Measurements from ENCODE around the gene PTPRT. TPM values are rescaled to one million over a fixed set of nuclear protein-coding genes. Genes with fewer than 3 reads are reported as not detected.
"Not testable (repeated sequence)": the region's sequence is repeated elsewhere in the genome, so short reads cannot be mapped to it uniquely, and the experiment has no call there.

PTPRT gene
- total and polyA plus RNA-seq, 4 donors: 10.7 to 46.1 (median 32.0) TPM

DNA sequence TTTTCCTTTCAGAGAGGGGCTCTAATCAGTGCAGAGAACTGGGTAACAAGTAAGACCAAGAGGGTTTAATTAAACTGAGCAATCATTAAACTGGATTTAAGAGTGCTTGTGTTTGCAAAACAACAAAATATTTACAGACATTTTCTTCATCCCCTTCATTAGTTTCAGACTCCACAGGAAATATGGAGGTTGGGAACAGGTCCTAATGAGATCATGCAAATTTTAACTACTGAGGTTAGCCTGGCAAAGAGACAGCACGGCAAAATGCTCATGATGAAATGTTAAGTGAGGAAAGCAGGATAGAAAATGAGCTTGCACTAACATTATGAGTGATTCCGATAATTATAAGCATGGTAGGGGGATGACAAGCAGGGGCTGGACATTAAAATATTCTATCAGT is 268.9 kb downstream of the PTPRT start:
- DNase-seq (ENCODE audit: low read depth in 4 of 6, low spot score in 6 of 6): peak in 2 of 6 donors; percentile 63 to 69

DNA sequence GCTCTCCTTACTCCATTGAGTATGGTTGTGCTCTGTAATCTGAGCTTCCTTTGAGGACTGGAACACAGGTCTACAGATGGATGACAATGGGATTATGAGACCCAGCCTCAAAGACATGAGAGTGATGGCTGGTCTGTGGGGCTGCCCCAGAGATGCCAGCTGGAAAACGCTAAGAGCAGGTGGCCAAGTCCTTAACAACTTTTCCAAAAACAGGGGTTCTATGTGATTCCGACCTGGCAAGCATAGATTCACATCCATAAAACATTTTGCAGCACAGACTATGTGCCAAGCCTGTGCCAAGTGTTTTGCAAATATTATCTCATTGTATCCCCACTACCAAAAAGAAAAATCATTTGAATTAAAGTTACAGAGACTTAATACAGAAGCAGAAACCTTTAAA is 270.4 kb downstream of the PTPRT start:
- Histone ChIP-seq H3K36me3 (ENCODE audit: control insufficient read depth, insufficient read depth, low read length) (no peaks in the 10 kb centered on the region), H3K4me1 (ENCODE audit: control insufficient read depth, insufficient read depth, low read length) (peaks cover 3% of the 10 kb centered on the region), H3K27ac (ENCODE audit: low read depth, low read length) (no peak overlapping the region), H3K4me3 (ENCODE audit: low read depth, low read length) (no peak overlapping the region), H3K27me3 (ENCODE audit: control insufficient read depth, insufficient read depth, low read length) (no peaks in the 10 kb centered on the region), H3K9me3 (ENCODE audit: control insufficient read depth, insufficient read depth, low read length) (no peaks in the 10 kb centered on the region)
- DNase-seq (ENCODE audit: low read depth in 4 of 6, low spot score in 6 of 6): peak in 2 of 6 donors; percentile 29 to 78
- 83% methylated on average over 1 of the region's 2 CpGs for WGBS (ENCODE audit: insufficient coverage)

More for the DNA sequence above, 268.9 kb downstream of the PTPRT start:
- H3K36me3 ChIP-seq (ENCODE audit: control insufficient read depth, insufficient read depth, low read length): no peaks in the 10 kb centered on the region
- no peaks in the 10 kb centered on the region for H3K4me1 ChIP-seq (ENCODE audit: control insufficient read depth, insufficient read depth, low read length)
- no peaks in the 10 kb centered on the region for H3K9me3 ChIP-seq (ENCODE audit: control insufficient read depth, insufficient read depth, low read length)
- no peak overlapping the region for H3K27ac ChIP-seq (ENCODE audit: low read depth, low read length)
- 57% methylated on average over 1 of the region's 2 CpGs for WGBS (ENCODE audit: insufficient coverage)
- H3K4me3 ChIP-seq (ENCODE audit: low read depth, low read length): no peak overlapping the region
- H3K27me3 ChIP-seq (ENCODE audit: control insufficient read depth, insufficient read depth, low read length): no peaks in the 10 kb centered on the region

DNA sequence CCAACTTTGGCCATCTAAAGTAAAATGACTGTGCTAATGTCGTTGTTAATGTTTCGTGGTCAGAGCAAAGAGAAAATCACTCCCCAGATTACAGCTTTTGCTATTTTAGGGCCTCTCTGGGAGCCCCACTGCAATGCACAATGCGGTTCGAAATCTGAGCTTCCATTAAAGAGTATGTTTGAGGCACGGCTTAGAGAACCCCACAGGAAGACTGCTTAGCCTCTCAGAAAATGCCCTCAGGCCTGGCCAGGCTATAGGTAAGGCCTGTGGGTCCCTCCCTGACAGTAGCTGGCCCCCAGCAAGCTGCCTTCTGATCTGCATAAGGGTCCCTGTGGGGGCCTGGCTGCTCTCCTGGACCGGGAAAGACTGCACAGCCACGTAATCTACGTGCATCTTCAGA is 274.6 kb downstream of the PTPRT start:
- 74% methylated on average over 6 of the region's 8 CpGs for WGBS (ENCODE audit: insufficient coverage)
- Histone ChIP-seq H3K4me1 (ENCODE audit: control insufficient read depth, insufficient read depth, low read length) (peaks cover 3% of the 10 kb centered on the region), H3K4me3 (ENCODE audit: low read depth, low read length) (no peak overlapping the region), H3K36me3 (ENCODE audit: control insufficient read depth, insufficient read depth, low read length) (no peaks in the 10 kb centered on the region), H3K27me3 (ENCODE audit: control insufficient read depth, insufficient read depth, low read length) (no peaks in the 10 kb centered on the region), H3K9me3 (ENCODE audit: control insufficient read depth, insufficient read depth, low read length) (no peaks in the 10 kb centered on the region), H3K27ac (ENCODE audit: low read depth, low read length) (no peak overlapping the region)
- peak in 1 of 6 donors; percentile 55 for DNase-seq (ENCODE audit: low read depth in 4 of 6, low spot score in 6 of 6)

DNA sequence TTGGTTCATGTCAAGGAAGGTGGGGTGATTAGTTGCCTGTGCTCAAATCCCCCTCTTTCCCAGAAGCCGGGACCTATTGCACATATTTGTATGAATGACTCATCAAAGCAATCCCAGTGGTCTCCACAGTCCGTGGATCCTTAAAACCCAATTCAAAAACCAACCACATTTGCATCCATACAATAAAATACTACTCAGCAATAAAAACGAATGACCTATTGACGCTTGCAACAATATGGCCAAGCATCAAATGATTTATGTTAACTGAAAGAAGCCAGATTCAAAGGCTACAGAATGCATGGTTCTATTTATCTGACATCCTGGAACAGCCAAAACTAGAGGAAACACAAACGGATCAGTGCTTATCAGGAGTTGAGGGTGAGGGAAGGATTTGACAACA is 275.4 kb downstream of the PTPRT start:
- H3K27ac ChIP-seq (ENCODE audit: low read depth, low read length): no peak overlapping the region
- H3K4me3 ChIP-seq (ENCODE audit: low read depth, low read length): no peak overlapping the region
- no peaks in the 10 kb centered on the region for H3K36me3 ChIP-seq (ENCODE audit: control insufficient read depth, insufficient read depth, low read length)
- H3K9me3 ChIP-seq (ENCODE audit: control insufficient read depth, insufficient read depth, low read length): no peaks in the 10 kb centered on the region
- WGBS (ENCODE audit: insufficient coverage): 61% methylated on average over 3 of the region's 5 CpGs
- no peak for DNase-seq (ENCODE audit: low read depth in 4 of 6, low spot score in 6 of 6)
- H3K4me1 ChIP-seq (ENCODE audit: control insufficient read depth, insufficient read depth, low read length): peaks cover 3% of the 10 kb centered on the region
- no peaks in the 10 kb centered on the region for H3K27me3 ChIP-seq (ENCODE audit: control insufficient read depth, insufficient read depth, low read length)

DNA sequence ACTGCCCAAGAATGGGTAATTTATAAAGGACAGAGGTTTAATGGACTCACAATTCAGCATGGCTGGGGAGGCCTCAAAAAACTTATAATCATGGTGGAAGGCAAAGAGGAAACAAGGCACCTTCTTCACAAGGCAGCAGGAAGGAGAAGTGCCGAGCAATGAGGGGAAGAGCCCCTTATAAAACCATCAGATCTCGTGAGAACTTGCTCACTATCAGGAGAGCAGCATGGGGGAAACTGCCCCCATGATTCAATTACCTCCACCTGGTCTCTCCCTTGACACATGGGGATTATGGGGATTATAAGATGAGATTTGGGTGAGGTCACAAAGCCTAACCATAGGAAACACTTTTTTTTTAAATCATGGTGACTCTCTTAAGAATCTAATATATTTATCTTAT is 278.9 kb downstream of the PTPRT start:
- WGBS (ENCODE audit: insufficient coverage): no CpG with 5 or more reads among the region's 2 CpGs
- H3K9me3 ChIP-seq (ENCODE audit: control insufficient read depth, insufficient read depth, low read length); H3K36me3 ChIP-seq (ENCODE audit: control insufficient read depth, insufficient read depth, low read length); H3K27ac ChIP-seq (ENCODE audit: low read depth, low read length); H3K4me3 ChIP-seq (ENCODE audit: low read depth, low read length); H3K27me3 ChIP-seq (ENCODE audit: control insufficient read depth, insufficient read depth, low read length); DNase-seq (ENCODE audit: low read depth in 4 of 6, low spot score in 6 of 6); H3K4me1 ChIP-seq (ENCODE audit: control insufficient read depth, insufficient read depth, low read length): not testable (repeated sequence)

DNA sequence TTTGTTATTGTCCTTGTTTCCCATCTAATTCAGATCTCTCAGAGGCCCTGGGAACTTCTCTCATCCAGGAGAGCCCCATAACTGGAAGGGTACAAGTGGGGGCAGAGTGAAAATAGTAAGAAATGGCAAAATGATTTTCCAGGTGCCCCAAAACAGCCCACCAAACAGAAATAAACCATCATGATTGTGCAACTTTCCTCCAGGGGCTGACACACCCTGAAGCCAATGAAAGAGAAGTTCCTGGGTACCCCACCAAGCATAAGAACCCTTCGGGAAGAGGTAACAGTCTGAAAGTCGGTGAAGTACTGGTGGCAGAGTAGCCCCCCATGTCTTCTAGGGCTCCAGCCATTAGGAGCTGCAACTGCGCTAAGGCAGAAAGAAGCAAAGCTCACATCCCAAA is 282.0 kb downstream of the PTPRT start:
- Histone ChIP-seq H3K4me1 (ENCODE audit: control insufficient read depth, insufficient read depth, low read length) (no peaks in the 10 kb centered on the region), H3K27ac (ENCODE audit: low read depth, low read length) (no peak overlapping the region), H3K9me3 (ENCODE audit: control insufficient read depth, insufficient read depth, low read length) (no peaks in the 10 kb centered on the region), H3K36me3 (ENCODE audit: control insufficient read depth, insufficient read depth, low read length) (no peaks in the 10 kb centered on the region), H3K27me3 (ENCODE audit: control insufficient read depth, insufficient read depth, low read length) (no peaks in the 10 kb centered on the region), H3K4me3 (ENCODE audit: low read depth, low read length) (no peak overlapping the region)
- 100% methylated on average over 3 of the region's 3 CpGs for WGBS (ENCODE audit: insufficient coverage)
- no peak for DNase-seq (ENCODE audit: low read depth in 4 of 6, low spot score in 6 of 6)

DNA sequence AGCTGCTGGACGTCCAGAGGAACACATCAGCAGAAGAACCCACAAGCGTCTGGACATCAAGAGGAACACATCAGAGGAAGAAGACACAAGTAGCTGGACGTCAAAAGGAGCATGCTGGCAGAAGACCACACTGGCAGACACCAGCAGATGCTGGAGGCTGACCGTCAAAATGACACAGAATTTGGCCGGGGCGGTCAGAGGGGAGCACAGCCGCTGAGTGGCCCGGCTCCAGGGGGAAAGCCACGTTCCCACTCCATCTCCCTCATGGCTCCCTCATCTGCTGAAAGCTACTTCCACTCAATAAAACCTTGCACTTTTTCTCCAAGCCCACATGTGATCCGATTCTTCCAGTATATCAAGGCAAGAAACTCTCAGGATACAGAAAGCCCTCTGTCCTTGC is 283.6 kb downstream of the PTPRT start:
- H3K36me3 ChIP-seq (ENCODE audit: control insufficient read depth, insufficient read depth, low read length): no peaks in the 10 kb centered on the region
- no peak overlapping the region for H3K27ac ChIP-seq (ENCODE audit: low read depth, low read length)
- no peaks in the 10 kb centered on the region for H3K27me3 ChIP-seq (ENCODE audit: control insufficient read depth, insufficient read depth, low read length)
- no peaks in the 10 kb centered on the region for H3K4me1 ChIP-seq (ENCODE audit: control insufficient read depth, insufficient read depth, low read length)
- DNase-seq (ENCODE audit: low read depth in 4 of 6, low spot score in 6 of 6): no peak
- 78% methylated on average over 6 of the region's 10 CpGs for WGBS (ENCODE audit: insufficient coverage)
- no peaks in the 10 kb centered on the region for H3K9me3 ChIP-seq (ENCODE audit: control insufficient read depth, insufficient read depth, low read length)
- no peak overlapping the region for H3K4me3 ChIP-seq (ENCODE audit: low read depth, low read length)

DNA sequence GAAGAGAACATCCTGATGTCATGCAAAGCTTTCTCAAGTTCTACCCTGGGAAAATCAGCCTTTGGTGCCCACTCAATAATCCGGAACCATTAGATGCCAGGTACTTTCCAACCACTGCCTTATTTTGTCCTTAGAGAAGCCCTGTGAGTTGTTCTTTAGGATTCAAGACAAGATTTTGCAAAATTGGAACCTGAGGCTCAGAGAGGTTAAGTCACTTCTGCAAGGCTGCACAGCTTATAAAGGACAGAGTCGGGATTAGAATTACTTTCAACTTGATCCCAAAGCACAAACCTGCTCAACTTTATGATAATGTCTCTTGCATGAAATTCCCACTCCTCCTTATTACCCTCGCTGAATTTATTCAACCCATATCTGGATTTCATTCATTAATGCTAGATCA is 287.2 kb downstream of the PTPRT start:
- Histone ChIP-seq H3K9me3 (ENCODE audit: control insufficient read depth, insufficient read depth, low read length) (no peaks in the 10 kb centered on the region), H3K36me3 (ENCODE audit: control insufficient read depth, insufficient read depth, low read length) (no peaks in the 10 kb centered on the region), H3K27me3 (ENCODE audit: control insufficient read depth, insufficient read depth, low read length) (no peaks in the 10 kb centered on the region), H3K4me1 (ENCODE audit: control insufficient read depth, insufficient read depth, low read length) (no peaks in the 10 kb centered on the region), H3K4me3 (ENCODE audit: low read depth, low read length) (no peak overlapping the region), H3K27ac (ENCODE audit: low read depth, low read length) (no peak overlapping the region)
- WGBS (ENCODE audit: insufficient coverage): 100% methylated on average over 1 of the region's 3 CpGs
- no peak for DNase-seq (ENCODE audit: low read depth in 4 of 6, low spot score in 6 of 6)

DNA sequence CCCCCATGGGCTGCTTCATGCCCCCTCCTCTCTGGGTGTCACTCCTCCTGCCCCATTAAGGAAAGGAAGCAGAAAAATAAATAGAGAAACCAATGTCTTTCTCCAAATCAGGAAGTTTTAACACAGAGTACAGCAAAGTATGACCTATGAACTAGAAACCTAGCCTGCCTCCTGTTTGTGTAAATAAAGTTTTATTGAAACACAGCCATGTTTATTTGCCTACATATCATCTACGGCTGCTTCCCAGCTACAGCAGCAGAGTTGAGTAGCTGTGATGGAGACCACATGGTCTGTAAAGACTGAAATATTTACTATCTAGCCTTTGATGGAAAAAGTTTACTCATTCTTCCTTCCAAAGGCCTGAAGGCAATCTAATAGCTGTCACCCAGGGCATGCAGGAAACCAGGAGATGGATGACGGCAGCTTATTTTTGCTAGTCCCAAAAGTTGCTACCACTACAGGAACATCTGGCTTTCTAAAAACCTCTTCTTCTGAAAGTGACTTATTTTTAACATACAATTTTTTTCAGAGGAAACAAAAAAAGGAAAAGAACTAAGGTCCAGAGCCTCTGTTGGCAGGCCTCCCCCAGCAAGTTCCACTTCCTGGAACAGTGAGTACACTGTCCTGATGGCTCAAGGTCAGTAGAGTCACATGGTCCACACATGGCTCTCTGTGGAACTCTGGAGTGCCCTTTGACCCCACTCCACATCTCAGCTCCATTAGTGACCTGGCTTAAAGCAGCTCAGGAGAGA is 287.8 kb downstream of the PTPRT start:
- Histone ChIP-seq H3K27ac (ENCODE audit: low read depth, low read length) (no peak overlapping the region), H3K36me3 (ENCODE audit: control insufficient read depth, insufficient read depth, low read length) (no peaks in the 10 kb centered on the region), H3K4me1 (ENCODE audit: control insufficient read depth, insufficient read depth, low read length) (no peaks in the 10 kb centered on the region), H3K4me3 (ENCODE audit: low read depth, low read length) (no peak overlapping the region), H3K9me3 (ENCODE audit: control insufficient read depth, insufficient read depth, low read length) (no peaks in the 10 kb centered on the region), H3K27me3 (ENCODE audit: control insufficient read depth, insufficient read depth, low read length) (no peaks in the 10 kb centered on the region)
- no peak for DNase-seq (ENCODE audit: low read depth in 4 of 6, low spot score in 6 of 6)
- WGBS (ENCODE audit: insufficient coverage): no CpG with 5 or more reads among the region's 2 CpGs

DNA sequence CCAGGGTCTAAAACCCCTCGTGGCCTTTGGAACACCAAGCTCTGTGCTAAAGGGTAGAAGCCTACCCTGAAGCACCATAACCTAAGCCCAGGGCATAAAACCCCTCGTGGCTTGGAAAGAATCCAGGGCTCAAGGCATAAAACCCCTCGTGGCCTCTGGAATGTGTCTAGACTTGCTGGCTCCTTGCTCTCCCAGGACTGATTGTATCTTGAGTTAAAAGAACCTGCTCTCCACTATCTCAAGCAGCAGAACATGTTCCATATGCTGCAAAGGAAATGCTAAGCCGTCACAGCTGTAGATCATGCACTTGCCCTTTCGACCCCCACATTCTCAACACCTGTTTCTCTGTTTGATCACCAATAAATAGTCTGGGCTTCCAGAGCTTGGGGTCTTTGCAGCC is 288.9 kb downstream of the PTPRT start:
- not testable (repeated sequence) for H3K27me3 ChIP-seq (ENCODE audit: control insufficient read depth, insufficient read depth, low read length); H3K4me3 ChIP-seq (ENCODE audit: low read depth, low read length); H3K4me1 ChIP-seq (ENCODE audit: control insufficient read depth, insufficient read depth, low read length); H3K27ac ChIP-seq (ENCODE audit: low read depth, low read length); H3K9me3 ChIP-seq (ENCODE audit: control insufficient read depth, insufficient read depth, low read length); H3K36me3 ChIP-seq (ENCODE audit: control insufficient read depth, insufficient read depth, low read length); DNase-seq (ENCODE audit: low read depth in 4 of 6, low spot score in 6 of 6)
- 72% methylated on average over 4 of the region's 5 CpGs for WGBS (ENCODE audit: insufficient coverage)

Data from spinal cord (tissue), 10 donors.